ENCODE data around the gene PBX4.

DNA sequence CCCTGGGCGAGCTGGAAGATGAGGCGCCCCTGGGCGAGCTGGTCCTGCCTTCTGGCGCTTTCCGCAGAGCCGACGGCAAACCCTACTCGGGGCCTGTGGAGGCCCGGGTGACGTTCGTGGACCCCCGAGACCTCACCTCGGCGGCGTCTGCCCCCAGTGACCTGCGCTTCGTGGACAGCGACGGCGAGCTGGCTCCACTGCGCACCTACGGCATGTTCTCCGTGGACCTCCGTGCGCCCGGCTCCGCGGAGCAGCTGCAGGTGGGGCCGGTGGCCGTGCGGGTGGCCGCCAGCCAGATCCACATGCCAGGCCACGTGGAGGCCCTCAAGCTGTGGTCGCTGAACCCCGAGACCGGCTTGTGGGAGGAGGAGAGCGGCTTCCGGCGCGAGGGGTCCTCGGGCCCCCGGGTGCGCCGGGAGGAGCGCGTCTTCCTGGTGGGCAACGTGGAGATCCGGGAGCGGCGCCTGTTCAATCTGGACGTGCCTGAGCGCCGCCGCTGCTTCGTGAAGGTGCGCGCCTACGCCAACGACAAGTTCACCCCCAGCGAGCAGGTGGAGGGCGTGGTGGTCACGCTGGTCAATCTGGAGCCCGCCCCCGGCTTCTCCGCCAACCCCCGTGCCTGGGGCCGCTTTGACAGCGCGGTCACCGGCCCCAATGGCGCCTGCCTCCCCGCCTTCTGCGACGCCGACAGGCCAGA is 74.1 kb downstream of the PBX4 start:
- TF ChIP-seq, protein P1, sequence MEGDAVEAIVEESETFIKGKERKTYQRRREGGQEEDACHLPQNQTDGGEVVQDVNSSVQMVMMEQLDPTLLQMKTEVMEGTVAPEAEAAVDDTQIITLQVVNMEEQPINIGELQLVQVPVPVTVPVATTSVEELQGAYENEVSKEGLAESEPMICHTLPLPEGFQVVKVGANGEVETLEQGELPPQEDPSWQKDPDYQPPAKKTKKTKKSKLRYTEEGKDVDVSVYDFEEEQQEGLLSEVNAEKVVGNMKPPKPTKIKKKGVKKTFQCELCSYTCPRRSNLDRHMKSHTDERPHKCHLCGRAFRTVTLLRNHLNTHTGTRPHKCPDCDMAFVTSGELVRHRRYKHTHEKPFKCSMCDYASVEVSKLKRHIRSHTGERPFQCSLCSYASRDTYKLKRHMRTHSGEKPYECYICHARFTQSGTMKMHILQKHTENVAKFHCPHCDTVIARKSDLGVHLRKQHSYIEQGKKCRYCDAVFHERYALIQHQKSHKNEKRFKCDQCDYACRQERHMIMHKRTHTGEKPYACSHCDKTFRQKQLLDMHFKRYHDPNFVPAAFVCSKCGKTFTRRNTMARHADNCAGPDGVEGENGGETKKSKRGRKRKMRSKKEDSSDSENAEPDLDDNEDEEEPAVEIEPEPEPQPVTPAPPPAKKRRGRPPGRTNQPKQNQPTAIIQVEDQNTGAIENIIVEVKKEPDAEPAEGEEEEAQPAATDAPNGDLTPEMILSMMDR (IDR thresholded peaks at IDR 0.05), result no peak
- TF ChIP-seq POLR2A (IDR thresholded peaks at IDR 0.05), result no peak

Measured in heart left ventricle (tissue), 13 donors.